Stimulated activated memory B cell treated with anti-CD40 and anti-IgM and Interleukin-4, amounts not matched to agents 10 μg/mL and 1 μg/mL and 100 μg/mL, for 72 hours (primary cell): Measurements from ENCODE around the gene LRFN2.

Experiments used
- ATAC-seq: fragments of 150-1000 bp; cut with Tn5 transposase; 2 replicates; pipeline ENCODE4 v1.10.0; 2021
- H3K27ac Mint-ChIP-seq: one replicate; pipeline ENCODE4 v1.8.0; 2022; ENCODE audit warnings: mild to moderate bottlenecking, mixed read lengths
- H3K27me3 Mint-ChIP-seq: one replicate; pipeline ENCODE4 v1.8.0; 2022; ENCODE audit warnings: mixed read lengths
- H3K36me3 Mint-ChIP-seq: one replicate; pipeline ENCODE4 v1.8.0; 2022; ENCODE audit warnings: mixed read lengths
- H3K4me1 Mint-ChIP-seq: one replicate; pipeline ENCODE4 v1.8.0; 2022; ENCODE audit warnings: mixed read lengths
- H3K4me3 Mint-ChIP-seq: one replicate; pipeline ENCODE4 v1.8.0; 2022; ENCODE audit warnings: mild to moderate bottlenecking, moderate library complexity, mixed read lengths
- H3K9me3 Mint-ChIP-seq: one replicate; pipeline ENCODE4 v1.8.0; 2022; ENCODE audit warnings: mixed read lengths

LRFN2 gene

GRCh38 chr6:40350747-40351217 lies 236.4 kb downstream of the LRFN2 start:
- Mint-ChIP-seq H3K4me3 (no peak overlapping the region), H3K27ac (no peak overlapping the region), H3K4me1 (no peaks in the 10 kb centered on the region), H3K36me3 (no peaks in the 10 kb centered on the region), H3K9me3 (no peaks in the 10 kb centered on the region), H3K27me3 (no peaks in the 10 kb centered on the region)
- ATAC-seq, result no peak

GRCh38 chr6:40349901-40350746 lies 237.0 kb downstream of the LRFN2 start:
- Mint-ChIP-seq H3K4me3 (no peak overlapping the region), H3K9me3 (no peaks in the 10 kb centered on the region), H3K4me1 (no peaks in the 10 kb centered on the region), H3K36me3 (no peaks in the 10 kb centered on the region), H3K27ac (no peak overlapping the region), H3K27me3 (no peaks in the 10 kb centered on the region)
- ATAC-seq, result no peak

- Mint-ChIP-seq H3K36me3 (no peaks in the 10 kb centered on the region), H3K4me3 (no peak overlapping the region), H3K27me3 (no peaks in the 10 kb centered on the region), H3K27ac (no peak overlapping the region), H3K9me3 (no peaks in the 10 kb centered on the region), H3K4me1 (no peaks in the 10 kb centered on the region)
- ATAC-seq, result no peak
Measured at GRCh38 chr6:40349123-40349900, 237.9 kb downstream of the LRFN2 start.

GRCh38 chr6:40348591-40348990 lies 238.6 kb downstream of the LRFN2 start:
- Mint-ChIP-seq H3K36me3 (no peaks in the 10 kb centered on the region), H3K4me3 (no peak overlapping the region), H3K27me3 (no peaks in the 10 kb centered on the region), H3K9me3 (no peaks in the 10 kb centered on the region), H3K27ac (no peak overlapping the region), H3K4me1 (no peaks in the 10 kb centered on the region)
- no peak for ATAC-seq

- no peak overlapping the region for H3K27ac Mint-ChIP-seq
- H3K36me3 Mint-ChIP-seq, result no peaks in the 10 kb centered on the region
- no peak overlapping the region for H3K4me3 Mint-ChIP-seq
- no peak for ATAC-seq
- H3K9me3 Mint-ChIP-seq, result no peaks in the 10 kb centered on the region
- no peaks in the 10 kb centered on the region for H3K27me3 Mint-ChIP-seq
- H3K4me1 Mint-ChIP-seq, result no peaks in the 10 kb centered on the region
Measured at GRCh38 chr6:40347571-40348011, 239.6 kb downstream of the LRFN2 start.

GRCh38 chr6:40346246-40346645 lies 240.9 kb downstream of the LRFN2 start:
- H3K4me1 Mint-ChIP-seq, result no peaks in the 10 kb centered on the region
- H3K27ac Mint-ChIP-seq, result no peak overlapping the region
- H3K36me3 Mint-ChIP-seq, result no peaks in the 10 kb centered on the region
- ATAC-seq, result no peak
- no peaks in the 10 kb centered on the region for H3K27me3 Mint-ChIP-seq
- no peak overlapping the region for H3K4me3 Mint-ChIP-seq
- no peaks in the 10 kb centered on the region for H3K9me3 Mint-ChIP-seq

- Mint-ChIP-seq H3K9me3 (no peaks in the 10 kb centered on the region), H3K27ac (no peak overlapping the region), H3K4me1 (no peaks in the 10 kb centered on the region), H3K36me3 (no peaks in the 10 kb centered on the region), H3K27me3 (peaks cover under 1% of the 10 kb centered on the region), H3K4me3 (no peak overlapping the region)
- ATAC-seq, result no peak
Measured at GRCh38 chr6:40344566-40345167, 242.5 kb downstream of the LRFN2 start.

- Mint-ChIP-seq H3K36me3 (no peaks in the 10 kb centered on the region), H3K27ac (no peak overlapping the region), H3K27me3 (peaks cover 7% of the 10 kb centered on the region), H3K4me1 (no peaks in the 10 kb centered on the region), H3K9me3 (no peaks in the 10 kb centered on the region), H3K4me3 (no peak overlapping the region)
- ATAC-seq, result no peak
Measured at GRCh38 chr6:40343877-40344565, 243.1 kb downstream of the LRFN2 start.

GRCh38 chr6:40343318-40343876 lies 243.8 kb downstream of the LRFN2 start:
- Mint-ChIP-seq H3K9me3 (no peaks in the 10 kb centered on the region), H3K36me3 (no peaks in the 10 kb centered on the region), H3K27me3 (peaks cover 14% of the 10 kb centered on the region), H3K4me1 (no peaks in the 10 kb centered on the region), H3K27ac (no peak overlapping the region), H3K4me3 (no peak overlapping the region)
- ATAC-seq, result no peak

- Mint-ChIP-seq H3K4me3 (no peak overlapping the region), H3K4me1 (no peaks in the 10 kb centered on the region), H3K27ac (no peak overlapping the region), H3K27me3 (peaks cover 20% of the 10 kb centered on the region), H3K9me3 (no peaks in the 10 kb centered on the region), H3K36me3 (no peaks in the 10 kb centered on the region)
- ATAC-seq, result no peak
Measured at GRCh38 chr6:40342723-40343122, 244.4 kb downstream of the LRFN2 start.

GRCh38 chr6:40341726-40342125 lies 245.4 kb downstream of the LRFN2 start:
- no peaks in the 10 kb centered on the region for H3K4me1 Mint-ChIP-seq
- no peaks in the 10 kb centered on the region for H3K36me3 Mint-ChIP-seq
- H3K9me3 Mint-ChIP-seq, result no peaks in the 10 kb centered on the region
- H3K4me3 Mint-ChIP-seq, result no peak overlapping the region
- no peak overlapping the region for H3K27ac Mint-ChIP-seq
- no peak for ATAC-seq
- H3K27me3 Mint-ChIP-seq, result peaks cover 30% of the 10 kb centered on the region
